Dermis blood vessel endothelial cell (primary cell): ENCODE results near the gene SULT4A1. TPM values are rescaled to one million over a fixed set of nuclear protein-coding genes. Genes with fewer than 3 reads are reported as not detected.

Experiments
- DNase-seq: peaks from one replicate; pipeline ENCODE4 v3.0.0; 2010
- total RNA-seq: library from RNA; depleted of rRNA; stranded (reverse); fragments of >200 nt; gene quantifications from 2 replicates; pipeline ENCODE4 v1.2.3, GENCODE V29; 2014

Gene SULT4A1
- total RNA-seq, 1 donor from 2014 or later: not detected

- no peak for DNase-seq
These were observed 35.1 kb downstream of the SULT4A1 start for GRCh38 chr22:43827003-43827735.

- peak; percentile 30 for DNase-seq
These were observed 35.9 kb downstream of the SULT4A1 start for GRCh38 chr22:43826142-43827002.

GRCh38 chr22:43825651-43826050 is 36.7 kb downstream of the SULT4A1 start:
- no peak for DNase-seq

- DNase-seq: no peak
These were observed 37.4 kb downstream of the SULT4A1 start for GRCh38 chr22:43824724-43825420.

- no peak for DNase-seq
These were observed 38.2 kb downstream of the SULT4A1 start for GRCh38 chr22:43823911-43824665.

GRCh38 chr22:43823353-43823908 is 38.9 kb downstream of the SULT4A1 start:
- no peak for DNase-seq

- DNase-seq: no peak
These were observed 40.5 kb downstream of the SULT4A1 start for GRCh38 chr22:43821606-43822425.

GRCh38 chr22:43820651-43821305 is 41.5 kb downstream of the SULT4A1 start:
- DNase-seq: no peak

GRCh38 chr22:43819931-43820640 is 42.2 kb downstream of the SULT4A1 start:
- no peak for DNase-seq

GRCh38 chr22:43819421-43819921 is 42.8 kb downstream of the SULT4A1 start:
- DNase-seq: no peak

- DNase-seq: no peak
These were observed 43.3 kb downstream of the SULT4A1 start for GRCh38 chr22:43818981-43819380.

GRCh38 chr22:43817402-43817801 is 44.9 kb downstream of the SULT4A1 start:
- DNase-seq: no peak

GRCh38 chr22:43814264-43814663 is 48.0 kb downstream of the SULT4A1 start:
- no peak for DNase-seq

- no peak for DNase-seq
These were observed 49.4 kb downstream of the SULT4A1 start for GRCh38 chr22:43812890-43813289.

- DNase-seq: peak; percentile 94
These were observed 50.0 kb downstream of the SULT4A1 start, which contains the start of gene EFCAB6 for GRCh38 chr22:43812149-43812842. Gene EFCAB6 (minus strand): TSS chr22:43812305. CDS start chr22:43782318, 29,987 bp downstream.

GRCh38 chr22:43811777-43812148 is 50.5 kb downstream of the SULT4A1 start:
- peak; percentile 44 for DNase-seq

- DNase-seq: no peak
These were observed 59.3 kb downstream of the SULT4A1 start for GRCh38 chr22:43802897-43803495.

GRCh38 chr22:43800970-43801369 is 61.3 kb downstream of the SULT4A1 start:
- no peak for DNase-seq

GRCh38 chr22:43798492-43798891 is 63.8 kb downstream of the SULT4A1 start:
- DNase-seq: no peak
